Panc1 (cell line): ENCODE measurements around the gene DIS3L2.

ENCODE experiments used
- SIN3A ChIP-seq: IDR thresholded peaks from 2 replicates; pipeline ENCODE4 v1.6.1; 2012; ENCODE audit warnings: low read depth, mild to moderate bottlenecking, low read length, moderate library complexity, borderline replicate concordance; ENCODE audit not compliant: insufficient read depth
- TF ChIP-seq, protein P1 (sequence below): fragments of 450-650 bp; IDR thresholded peaks from 2 replicates; pipeline ENCODE4 v1.5.1; 2017; ENCODE audit warnings: mild to moderate bottlenecking

DNA sequence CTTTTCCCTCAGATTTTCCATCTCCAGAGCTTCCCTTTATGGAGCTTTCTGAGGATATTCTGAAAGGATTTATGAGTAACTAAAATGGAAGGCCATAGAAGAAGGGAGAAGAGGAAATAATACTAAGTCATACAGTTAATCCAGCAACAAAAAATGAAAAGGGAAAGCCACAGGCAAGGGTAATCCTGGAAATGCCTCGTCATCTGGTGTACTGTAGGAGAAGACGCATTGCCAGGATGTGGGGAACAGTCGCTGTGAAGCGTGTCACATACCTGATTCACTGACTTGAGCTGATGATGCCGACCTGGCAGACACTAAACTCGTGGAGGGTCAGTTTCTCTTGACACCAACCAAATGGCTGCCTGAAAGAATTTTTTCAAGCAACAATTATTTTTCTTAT is 382.3 kb downstream of the DIS3L2 start:
- TF ChIP-seq, protein P1, sequence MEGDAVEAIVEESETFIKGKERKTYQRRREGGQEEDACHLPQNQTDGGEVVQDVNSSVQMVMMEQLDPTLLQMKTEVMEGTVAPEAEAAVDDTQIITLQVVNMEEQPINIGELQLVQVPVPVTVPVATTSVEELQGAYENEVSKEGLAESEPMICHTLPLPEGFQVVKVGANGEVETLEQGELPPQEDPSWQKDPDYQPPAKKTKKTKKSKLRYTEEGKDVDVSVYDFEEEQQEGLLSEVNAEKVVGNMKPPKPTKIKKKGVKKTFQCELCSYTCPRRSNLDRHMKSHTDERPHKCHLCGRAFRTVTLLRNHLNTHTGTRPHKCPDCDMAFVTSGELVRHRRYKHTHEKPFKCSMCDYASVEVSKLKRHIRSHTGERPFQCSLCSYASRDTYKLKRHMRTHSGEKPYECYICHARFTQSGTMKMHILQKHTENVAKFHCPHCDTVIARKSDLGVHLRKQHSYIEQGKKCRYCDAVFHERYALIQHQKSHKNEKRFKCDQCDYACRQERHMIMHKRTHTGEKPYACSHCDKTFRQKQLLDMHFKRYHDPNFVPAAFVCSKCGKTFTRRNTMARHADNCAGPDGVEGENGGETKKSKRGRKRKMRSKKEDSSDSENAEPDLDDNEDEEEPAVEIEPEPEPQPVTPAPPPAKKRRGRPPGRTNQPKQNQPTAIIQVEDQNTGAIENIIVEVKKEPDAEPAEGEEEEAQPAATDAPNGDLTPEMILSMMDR: no peak
- TF ChIP-seq SIN3A: no peak
